Measurements from ENCODE around the gene CERS3.

Gene CERS3

DNA sequence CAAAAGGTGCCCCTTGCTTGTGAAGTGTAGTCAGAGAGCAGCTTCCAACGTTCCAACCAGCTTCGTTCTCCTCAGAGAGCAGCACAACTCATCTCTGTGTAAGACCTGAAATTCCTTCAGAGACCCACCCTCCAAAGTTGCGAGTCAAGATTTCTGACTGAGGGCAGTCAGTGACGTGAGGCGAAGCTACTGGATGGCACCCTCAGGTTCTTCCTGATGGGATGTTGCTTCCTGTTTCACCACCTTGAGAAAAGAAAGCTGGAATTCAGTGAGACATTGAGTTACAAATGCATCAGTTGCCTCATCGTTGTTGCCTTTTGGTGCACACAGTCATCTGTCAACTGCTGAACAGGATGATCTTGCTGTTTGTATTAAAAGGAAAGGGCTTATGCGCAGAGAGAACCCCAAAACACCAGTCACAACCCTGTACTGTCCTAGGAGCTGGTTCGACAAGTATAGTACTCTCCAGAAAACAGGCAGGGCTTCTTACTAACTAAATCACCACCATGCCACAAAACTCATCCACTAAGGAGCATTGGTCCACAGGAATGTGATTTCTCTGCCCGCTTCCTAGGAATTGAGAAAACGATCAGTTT lies at the start of gene CERS3:
TSS of gene CERS3 (minus strand) at position 118 of the 596 bp plus-strand sequence. CDS start 27,101 bp downstream, outside the sequence.
- no peak for DNase-seq (ENCODE audit: low read depth)

DNA sequence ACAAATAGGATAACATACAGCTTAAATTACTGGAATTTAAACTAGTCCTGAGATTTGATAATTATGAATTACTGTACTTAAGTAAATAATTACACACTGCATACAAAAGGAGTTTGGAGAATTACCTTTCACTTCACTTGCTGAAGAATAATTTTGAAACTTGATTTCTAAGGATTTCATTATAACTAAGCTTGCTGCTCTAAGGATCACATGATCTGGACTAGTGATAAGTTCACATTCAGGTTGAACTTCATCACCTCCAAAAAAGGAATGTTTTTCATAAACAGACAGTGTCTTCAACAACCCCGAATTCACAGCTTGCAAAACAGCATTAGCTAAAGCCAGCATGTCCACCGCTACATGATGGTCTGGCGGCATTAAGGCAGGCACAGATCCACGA lies 44.8 kb upstream of the CERS3 start:
- DNase-seq (ENCODE audit: low read depth) = no peak

DNA sequence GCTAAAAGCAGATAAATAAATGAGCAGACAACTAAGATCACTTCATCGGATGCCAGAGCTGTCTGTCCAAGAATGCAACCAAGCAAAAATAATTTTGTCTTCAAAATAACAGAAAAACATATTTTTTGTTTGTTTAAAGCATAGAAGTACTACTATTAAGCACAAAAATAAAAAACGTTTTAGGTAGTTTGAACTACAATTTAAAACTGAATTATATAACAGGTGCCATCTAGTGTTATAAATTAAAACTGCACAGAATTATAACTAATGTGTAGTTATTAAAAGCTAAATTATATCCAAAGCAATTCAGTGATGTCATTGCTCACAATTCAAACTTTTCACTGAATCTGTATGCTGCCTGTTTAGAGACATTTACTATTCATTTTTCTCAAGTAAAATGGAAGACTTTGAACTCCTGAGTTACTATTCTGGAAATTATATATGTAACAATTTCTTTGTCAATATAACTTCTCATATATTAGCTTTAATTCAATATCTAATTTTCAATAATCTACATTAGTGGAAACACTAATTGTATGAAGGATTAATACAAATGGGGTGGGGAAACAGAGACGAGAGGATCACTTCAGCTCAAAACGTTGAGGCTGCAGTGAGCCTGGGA lies 43.7 kb upstream of the CERS3 start:
- DNase-seq (ENCODE audit: low read depth) = no peak

DNA sequence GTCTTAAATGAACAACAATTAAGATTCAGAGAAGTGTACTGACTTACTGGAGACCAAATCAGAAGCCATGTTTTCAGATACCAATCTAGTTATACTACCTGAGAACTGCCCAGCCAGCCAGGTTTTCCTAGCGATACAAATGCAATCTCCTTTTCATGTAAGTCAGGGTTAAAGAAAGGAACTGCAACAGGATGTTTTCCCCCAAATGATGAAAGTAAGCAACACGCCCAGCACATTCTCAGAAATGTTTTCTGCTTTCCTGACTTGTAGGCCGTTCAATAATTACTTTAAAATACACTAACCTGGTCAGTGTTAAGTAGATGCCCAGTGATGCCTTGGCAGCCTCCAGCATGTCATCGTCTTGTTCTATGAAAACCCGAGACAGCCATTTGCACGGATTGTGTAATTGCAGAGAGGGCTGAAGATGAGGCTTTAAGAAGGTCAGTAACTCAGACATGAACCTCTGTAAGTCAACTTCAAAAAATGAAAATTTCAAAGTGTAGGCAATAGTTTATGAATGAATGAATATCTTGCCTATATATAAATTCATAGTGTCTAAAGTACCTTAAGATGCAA lies 42.9 kb upstream of the CERS3 start:
- no peak for DNase-seq (ENCODE audit: low read depth)

DNA sequence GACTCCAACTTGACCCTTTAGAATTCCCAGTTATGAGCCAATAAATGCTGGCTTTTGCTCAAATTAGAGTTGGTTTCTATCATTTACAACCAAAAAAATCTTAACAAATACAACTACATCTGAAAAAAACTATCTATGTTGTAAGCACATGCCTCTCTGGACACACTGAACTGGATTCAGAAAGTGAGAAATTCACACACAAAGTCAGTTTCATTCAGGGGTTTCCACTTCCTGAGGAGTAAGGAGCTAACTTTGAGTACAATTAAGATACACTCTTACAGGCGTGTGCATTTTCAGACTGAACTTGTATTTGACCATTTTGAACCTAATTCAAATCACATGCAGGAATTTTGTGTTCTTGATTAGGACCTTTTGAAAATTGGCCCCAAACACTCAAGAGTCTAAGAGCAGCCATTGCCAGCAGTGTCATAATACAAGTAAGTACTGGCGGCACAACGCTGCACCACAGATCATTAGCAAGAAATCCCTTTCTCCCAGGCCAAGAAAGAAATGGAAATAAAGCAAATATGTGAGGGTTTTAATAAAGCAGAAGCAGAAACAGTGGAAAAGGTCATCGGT lies 42.1 kb upstream of the CERS3 start:
- DNase-seq (ENCODE audit: low read depth) = no peak

DNA sequence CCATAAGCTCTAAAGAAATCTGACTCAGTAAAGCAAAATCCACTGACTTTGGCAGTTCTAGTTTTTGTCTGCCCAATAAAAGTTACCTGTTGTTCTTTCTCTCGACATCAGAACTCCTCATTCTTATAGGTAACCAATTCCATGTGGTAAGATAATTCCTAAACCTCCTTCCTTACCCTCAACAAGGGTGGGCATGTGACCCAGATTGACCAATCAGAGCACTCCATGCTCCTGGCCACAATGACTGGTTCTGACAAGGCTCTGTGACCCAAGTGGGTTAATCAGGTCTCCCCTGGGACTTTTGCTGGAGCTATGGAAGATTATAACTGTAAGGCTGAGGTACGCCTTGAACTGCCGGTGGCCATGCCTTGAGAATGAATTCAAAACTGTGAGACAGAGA lies 41.5 kb upstream of the CERS3 start:
- DNase-seq (ENCODE audit: low read depth) = no peak

DNA sequence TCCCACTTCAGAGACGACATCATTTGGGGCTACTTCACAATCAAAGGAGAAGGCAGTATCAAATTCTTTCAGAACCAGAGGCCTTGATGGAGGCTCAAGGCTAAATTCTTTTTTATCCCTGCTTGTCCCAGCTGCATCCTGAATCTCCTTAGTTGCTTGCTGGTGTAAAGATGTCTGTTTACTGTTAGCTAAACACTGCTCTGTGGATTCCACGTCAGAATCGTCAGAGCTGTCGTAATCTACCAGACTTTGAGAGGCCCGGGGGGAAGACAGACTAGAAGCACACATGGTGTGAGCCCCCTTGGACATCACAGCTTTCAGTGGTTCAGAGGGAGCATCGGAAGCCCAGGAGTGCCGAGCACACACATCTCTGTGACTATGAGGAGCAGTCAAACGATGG lies 40.6 kb upstream of the CERS3 start:
- DNase-seq (ENCODE audit: low read depth) = no peak

DNA sequence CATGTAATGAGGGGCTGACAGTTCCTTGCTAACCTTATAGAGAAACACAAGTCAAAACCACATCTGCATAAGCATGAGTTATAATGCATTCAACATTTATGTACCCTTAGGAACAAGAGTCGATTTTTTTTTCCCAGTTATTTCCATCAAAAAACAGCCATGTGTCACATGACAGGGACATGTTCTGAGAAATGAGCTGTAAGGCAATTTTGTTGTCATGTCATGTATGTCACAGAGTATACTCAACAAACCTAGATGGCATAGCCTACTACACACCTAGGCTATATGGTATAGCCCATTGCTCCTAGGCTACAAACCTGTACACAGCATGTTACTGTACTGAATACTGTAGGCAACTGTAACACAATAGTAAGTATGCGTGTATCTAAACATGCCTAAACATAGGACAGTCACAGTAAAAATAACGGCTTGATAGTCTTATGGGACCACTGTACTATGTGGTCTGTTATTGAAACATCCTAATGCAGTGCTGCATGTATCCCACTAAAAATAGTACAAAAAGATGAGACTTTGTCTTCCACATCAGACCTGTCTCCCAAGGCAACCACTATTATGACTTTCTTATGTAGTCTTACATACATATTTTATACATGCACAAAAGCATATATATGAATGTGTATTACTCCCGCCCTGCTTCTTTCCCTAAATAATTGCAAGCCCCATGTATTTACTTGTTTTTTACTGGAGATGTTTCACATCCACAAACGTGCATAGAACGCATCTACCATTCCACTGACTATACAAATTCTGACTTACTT lies 38.3 kb upstream of the CERS3 start:
- DNase-seq (ENCODE audit: low read depth) = no peak

DNA sequence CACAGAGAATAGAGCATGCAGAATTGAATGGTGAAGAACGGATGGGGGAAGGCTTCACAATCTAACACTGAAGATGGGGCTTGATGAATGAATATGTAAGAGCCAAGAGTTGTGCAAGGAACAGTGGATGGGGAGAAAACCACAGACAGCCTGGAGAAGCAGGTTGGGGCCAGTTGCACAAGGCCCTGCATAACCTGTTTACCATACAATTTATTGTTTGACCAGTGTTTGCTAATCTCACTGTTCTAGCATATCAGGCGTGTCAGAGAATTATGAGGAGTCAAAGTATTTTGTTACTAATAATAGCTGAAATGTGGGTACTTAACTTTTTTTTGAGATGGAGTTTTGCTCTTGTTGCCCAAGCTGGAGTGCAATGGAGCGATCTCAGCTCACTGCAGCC lies 36.8 kb upstream of the CERS3 start:
- no peak for DNase-seq (ENCODE audit: low read depth)

DNA sequence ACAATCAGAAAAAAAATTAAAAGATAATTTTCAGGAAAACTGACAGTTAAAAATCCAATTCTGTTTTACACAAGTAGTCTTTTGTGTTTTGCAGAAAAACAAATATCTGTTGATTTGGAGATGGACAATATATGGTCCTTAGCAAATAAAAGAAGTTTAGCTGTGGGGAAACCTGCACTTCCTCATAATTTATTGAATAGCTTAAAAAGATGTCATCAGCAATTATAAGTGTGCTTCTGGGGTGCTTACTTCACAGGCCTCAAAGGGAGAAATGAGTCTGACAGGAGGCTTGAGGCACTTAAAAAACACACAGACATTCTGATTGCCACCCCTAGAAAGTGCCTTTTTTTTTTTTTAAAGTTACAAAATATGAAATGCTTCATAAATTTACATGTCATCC lies 31.6 kb upstream of the CERS3 start:
- DNase-seq (ENCODE audit: low read depth) = no peak

DNA sequence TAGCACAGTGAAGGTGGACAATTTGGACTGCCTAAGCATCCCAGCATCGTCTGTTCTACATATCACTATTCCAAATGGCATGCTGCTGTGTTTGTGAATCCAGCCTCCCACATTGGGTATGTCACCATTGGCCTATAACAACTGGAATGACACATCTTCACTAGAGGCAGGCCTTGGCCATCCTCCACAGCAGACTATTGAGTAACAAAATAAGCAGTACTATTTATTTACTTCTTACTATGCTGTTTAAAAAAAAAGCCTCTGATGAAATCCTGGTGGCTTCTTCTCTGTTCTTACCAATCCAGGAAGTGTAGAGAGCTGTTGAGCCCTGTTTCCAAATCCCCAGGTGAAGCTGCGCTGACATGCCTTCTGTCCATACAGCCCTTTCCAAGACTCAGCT lies 30.6 kb upstream of the CERS3 start:
- DNase-seq (ENCODE audit: low read depth) = peak; percentile 39

DNA sequence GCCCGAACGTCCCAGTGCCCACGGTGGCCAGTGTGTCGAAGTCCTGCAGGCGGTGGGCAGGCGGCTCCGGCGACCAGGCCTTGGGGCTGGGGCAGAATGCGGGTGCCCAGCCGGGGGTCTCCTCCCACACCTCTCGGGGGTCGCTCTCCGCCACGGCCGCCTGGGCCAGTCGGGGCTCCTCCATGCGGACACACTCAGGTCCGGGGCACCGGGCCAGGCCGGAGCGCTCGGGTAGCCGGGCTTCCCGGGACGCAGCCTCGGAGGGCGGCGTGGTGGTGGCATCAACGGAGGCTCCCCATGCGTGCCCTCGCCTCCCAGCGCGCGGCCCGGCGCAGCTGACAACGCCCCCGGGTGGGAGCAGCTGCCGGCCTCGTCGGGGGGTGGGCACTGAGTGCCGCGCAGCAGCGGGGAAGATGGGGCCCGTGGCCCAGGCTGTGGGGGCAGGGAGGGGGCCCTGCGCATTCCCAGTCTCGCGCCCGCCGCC lies 30.1 kb upstream of the CERS3 start:
- DNase-seq (ENCODE audit: low read depth) = no peak

DNA sequence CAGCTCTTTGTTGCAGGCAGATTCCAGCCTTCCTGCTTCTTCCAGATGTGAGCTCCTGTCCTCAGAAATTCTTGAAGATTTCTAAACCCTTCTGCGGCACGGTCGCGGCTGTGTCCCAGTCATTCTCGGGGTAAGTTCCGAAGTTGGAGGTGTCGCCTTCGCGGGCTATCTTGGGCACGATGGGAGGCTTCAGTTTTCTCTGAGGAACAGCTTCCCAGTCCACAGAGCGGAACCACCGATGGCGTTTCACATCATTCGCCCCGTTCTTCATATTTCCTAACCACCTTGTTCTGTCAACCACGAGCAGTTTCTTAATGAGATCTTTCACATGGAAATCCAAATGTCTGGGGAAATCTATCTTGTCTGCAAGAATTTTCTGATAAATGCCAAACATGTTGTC lies 24.7 kb upstream of the CERS3 start:
- no peak for DNase-seq (ENCODE audit: low read depth)

DNA sequence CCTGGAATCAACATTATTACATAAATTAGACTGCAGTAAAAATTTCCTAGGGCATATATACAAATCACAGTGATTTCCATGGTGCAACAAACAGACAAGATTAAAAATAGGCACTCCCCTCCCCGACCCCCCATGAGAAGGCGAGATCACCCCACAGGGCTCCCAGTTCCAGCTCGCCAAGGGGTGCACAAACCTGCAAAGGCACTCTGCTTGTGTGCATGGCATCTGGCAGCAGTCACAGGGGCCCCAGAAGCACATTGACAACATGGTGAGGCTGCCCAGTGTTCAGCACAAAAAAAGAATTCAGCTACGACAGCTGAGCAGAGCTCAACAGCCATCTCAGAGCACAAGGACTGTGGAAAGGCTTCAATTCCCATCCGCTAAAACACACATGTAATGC lies 19.2 kb upstream of the CERS3 start:
- no peak for DNase-seq (ENCODE audit: low read depth)

DNA sequence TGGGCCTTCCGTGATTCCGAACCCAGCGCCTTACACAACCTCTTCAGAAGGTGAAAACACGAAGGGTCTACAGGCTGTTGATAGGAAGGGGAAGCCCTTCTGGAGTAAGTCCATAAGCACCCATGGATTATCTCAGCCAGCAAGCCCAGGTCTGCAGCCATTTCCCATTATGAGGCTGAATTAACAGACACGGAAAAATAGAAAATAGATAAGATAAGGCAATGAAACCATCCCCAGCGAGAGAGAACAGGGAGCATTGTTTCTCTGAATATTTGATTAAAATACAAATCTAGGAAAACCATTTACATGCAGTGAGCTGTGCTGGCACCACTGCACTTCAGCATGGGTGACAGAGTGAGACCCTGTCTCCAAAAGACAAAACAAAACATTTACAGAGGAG lies 16.2 kb upstream of the CERS3 start:
- DNase-seq (ENCODE audit: low read depth) = no peak

DNA sequence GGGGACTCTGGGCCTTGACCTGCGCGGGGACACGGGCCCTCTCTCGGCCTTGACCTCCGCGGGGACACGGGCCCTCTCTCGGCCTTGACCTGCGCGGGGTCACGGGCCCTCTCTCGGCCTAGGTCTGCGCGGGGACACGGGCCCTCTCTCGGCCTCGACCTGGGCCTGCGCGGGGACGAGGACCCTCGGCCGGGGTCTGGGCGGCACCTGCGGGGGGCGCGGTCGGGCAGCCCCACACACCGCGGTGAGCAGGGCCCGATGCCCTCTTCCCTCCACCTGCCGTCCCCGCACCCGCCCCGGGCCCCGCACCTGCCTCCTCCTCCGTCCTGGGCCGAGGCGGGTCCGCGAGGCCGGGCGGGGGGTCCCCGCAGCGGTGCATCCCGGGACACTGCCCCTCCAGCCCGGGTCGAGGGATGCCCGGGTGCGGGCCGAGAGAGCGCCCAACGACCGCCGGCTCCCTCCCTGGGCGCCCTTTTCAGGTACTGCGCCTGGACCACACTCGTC lies 15.6 kb upstream of the CERS3 start:
- no peak for DNase-seq (ENCODE audit: low read depth)

DNA sequence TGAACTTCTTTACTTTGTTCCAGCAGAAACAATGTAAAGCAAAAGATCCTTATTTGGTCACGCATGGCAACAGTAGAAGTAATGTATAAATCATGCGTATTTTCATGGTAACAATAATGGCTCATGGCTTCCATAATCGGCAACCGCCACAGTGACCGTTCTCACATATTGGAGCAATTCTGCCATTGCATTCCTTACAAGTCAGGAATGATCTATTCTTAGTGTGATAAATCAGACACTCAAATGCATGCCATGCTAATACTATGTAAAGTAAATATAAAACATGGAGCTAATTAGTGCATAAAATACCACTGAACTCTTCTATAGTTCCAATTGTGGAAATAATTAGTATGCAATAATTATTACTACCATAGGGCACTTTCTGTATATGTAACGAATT lies 13.5 kb upstream of the CERS3 start:
- DNase-seq (ENCODE audit: low read depth) = no peak

DNA sequence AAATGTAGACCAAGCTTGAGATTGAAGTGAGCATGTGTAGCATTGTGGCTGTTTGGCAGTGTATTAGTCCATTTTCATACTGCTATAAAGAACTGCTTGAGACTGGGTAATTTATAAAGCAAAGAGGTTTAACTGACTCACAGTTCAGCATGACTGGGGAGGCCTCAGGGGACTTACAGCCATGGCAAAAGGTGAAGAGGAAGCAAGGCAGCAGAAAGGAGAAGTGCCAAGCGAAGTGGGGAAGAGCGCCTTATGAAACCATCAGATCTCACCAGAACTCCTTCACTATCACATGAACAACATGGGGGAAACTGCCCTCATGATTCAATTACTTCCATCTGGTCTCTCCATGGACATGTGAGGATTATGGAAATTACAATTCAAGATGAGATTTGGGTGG lies 8.6 kb upstream of the CERS3 start:
- no peak for DNase-seq (ENCODE audit: low read depth)

DNA sequence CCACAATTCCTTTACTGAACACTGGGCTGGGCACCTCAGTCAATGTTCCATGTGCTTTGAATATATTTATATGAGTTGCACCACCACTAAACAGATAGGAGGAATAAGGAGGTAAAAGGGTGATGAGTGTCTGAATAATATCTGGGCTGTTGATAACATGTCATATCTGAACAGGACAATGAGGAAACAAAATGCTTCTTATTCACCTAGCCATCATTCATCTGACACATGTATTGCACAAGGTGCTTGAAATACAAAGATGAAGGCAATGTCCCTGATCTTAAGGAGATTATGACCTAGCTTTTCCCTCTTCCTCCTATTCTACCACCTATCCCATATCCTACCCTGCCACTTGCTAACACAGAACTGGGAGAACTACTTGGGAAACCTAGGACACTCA lies 8.0 kb upstream of the CERS3 start:
- no peak for DNase-seq (ENCODE audit: low read depth)

DNA sequence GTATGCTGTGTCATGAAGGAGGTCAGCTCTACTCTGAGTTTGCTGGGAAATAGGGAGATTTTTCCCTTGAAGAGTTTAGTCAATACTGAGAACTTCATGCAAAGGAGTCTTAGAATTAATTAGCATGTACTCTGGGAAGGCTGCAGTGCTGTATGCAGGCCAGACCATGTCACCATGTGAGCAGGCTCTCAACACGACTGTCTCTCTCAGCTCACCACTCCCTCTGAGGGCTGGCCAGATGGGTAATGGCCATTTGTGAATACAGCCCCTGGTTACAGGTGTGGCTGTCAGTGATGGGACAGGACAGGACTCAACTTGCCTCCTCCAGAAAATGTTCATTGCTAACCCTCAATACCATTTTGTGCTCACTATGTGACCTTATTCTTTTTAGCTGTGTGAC lies 5.1 kb upstream of the CERS3 start:
- no peak for DNase-seq (ENCODE audit: low read depth)

DNA sequence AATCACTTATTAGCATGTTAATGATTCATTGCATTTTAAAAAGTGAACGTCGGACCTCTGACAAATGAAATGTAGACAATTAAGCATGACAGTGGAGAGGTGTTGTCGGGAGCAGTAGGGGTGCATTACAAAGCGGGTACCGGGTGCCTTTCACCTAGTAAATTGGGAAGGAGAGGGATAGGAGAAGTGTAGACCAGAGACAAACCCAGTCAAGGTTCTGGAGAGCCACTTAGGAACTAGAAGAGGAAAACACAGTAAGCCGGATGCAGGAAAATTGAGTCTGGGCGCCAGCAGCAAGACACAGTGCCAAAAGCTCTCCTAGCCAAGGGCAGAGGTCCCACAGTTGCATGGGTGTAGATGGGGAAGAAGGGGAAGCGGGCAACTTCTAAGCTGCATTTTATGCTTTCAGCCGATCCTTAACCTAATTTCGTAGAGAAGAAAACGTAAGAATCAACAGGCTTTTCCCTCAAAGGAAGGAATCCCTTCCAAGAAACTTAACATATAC lies 3.1 kb upstream of the CERS3 start:
- DNase-seq (ENCODE audit: low read depth) = no peak

DNA sequence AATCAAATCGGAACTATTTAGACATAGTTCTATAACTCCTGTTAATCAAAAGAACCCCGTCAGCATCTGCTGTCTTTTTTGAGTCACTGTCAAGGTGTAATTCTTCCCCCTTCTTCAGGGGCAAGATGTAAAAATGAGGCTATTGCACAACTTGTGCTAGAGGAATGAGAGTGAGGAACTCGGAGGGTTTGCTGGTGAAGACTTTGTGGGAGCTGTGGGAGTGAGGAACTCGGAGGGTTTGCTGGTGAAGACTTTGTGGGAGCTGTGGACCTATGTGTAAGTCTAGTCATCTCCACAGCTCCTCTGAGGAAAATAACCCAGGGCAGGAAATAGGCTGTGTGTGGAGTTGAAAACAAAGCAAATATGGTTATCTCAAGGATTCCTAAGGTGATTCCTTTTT lies 2.5 kb upstream of the CERS3 start:
- no peak for DNase-seq (ENCODE audit: low read depth)
